Right cardiac atrium (tissue), 5 donors: ENCODE results near the gene SH3PXD2A. TPM values are rescaled to one million over a fixed set of nuclear protein-coding genes. Genes with fewer than 3 reads are reported as not detected.
A peak's percentile ranks its signal among the peaks of the same experiment; 100 is the strongest.

Experiments
- ATAC-seq, 2 donors: fragments of 200-7000 bp; cut with Tn5 transposase; one replicate each; pipeline versions ENCODE4 v1.8.0 to v1.9.1; 2020; ENCODE audit warnings: moderate library complexity in 2 of 2, mild to moderate bottlenecking in 1 of 2
- DNase-seq, 3 donors: peaks; one replicate each; pipeline ENCODE4 v3.0.0-alpha.2; 2020
- H3K27ac ChIP-seq: one replicate; pipeline ENCODE4 v1.5.1; 2013; ENCODE audit warnings: mild to moderate bottlenecking, low read length, control low read depth, moderate library complexity
- H3K27me3 ChIP-seq: one replicate; pipeline ENCODE4 v1.6.1; 2013; ENCODE audit not compliant: control insufficient read depth, insufficient read depth
- H3K4me1 ChIP-seq: one replicate; pipeline ENCODE4 v1.6.1; 2013; ENCODE audit warnings: low read length; ENCODE audit not compliant: control insufficient read depth, insufficient read depth
- H3K4me3 ChIP-seq: one replicate; pipeline ENCODE4 v1.5.1; 2013; ENCODE audit warnings: low read length, control low read depth
- H3K9me3 ChIP-seq: one replicate; pipeline ENCODE4 v1.6.1; 2013; ENCODE audit warnings: low read length; ENCODE audit not compliant: control insufficient read depth
- WGBS: extraction: QIAGEN DNeasy Blood & Tissue Kit; methylation state at CpG from one replicate; pipeline ENCODE4 v1.1.7; 2013; 5-methylcytosine and 5-hydroxymethylcytosine counted together
- intact Hi-C, 4 donors: fragments of 100-400 bp; cut with DNase I; formaldehyde crosslinking; loops; one replicate each; pipeline versions ENCODE4 v1.11.0 to v1.14.0; 2022 to 2023
- polyA plus RNA-seq: library from polyadenylated mRNA; stranded (reverse); fragments of 200-250 nt; gene quantifications from one replicate; pipeline ENCODE4 v1.2.3, GENCODE V29; 2013
- total RNA-seq, 4 donors: library from RNA; stranded (reverse); fragmentation: NEBNext Ultra II Directional; extraction: Animal tissue kit (Norgen Biotek cat#: 25700); gene quantifications; one replicate each; pipeline ENCODE4 v1.2.1, GENCODE V29; 2021
- donor health status: healthy with polysubstance abuse.
- donor health status: DM: no; HTN: yes; CAD: no.
- donor health status: DM: no; HTN: no; CAD: no.
- donor health status: DM: no; HTN: yes; CAD: no; lungs with severe emphysema.
- donor health status: DM: yes; HTN: yes; CAD: no.

SH3PXD2A gene
- total and polyA plus RNA-seq, 5 donors, result 13.5 to 31.7 (median 30.9) TPM

- DNase-seq, result peak; percentile 10 to 68 (median 54)
- Histone ChIP-seq H3K4me1 (peaks cover 21% of the 10 kb centered on the region), H3K27me3 (no peaks in the 10 kb centered on the region), H3K4me3 (no peak overlapping the region), H3K27ac (no peak overlapping the region), H3K9me3 (no peaks in the 10 kb centered on the region)
- intact Hi-C loops, result no loop called here
- 90% methylated on average over 18 of the region's 18 CpGs for WGBS
- no peak for ATAC-seq
These were observed 233.1 kb downstream of the SH3PXD2A start for GRCh38 chr10:103622286-103622685.

- DNase-seq (peak; percentile 24 to 70 (median 66)), ATAC-seq (no peak)
- peaks cover 25% of the 10 kb centered on the region for H3K4me1 ChIP-seq
- WGBS, result 47% methylated on average over 4 of the region's 4 CpGs
- H3K9me3 ChIP-seq, result no peaks in the 10 kb centered on the region
- H3K27ac ChIP-seq, result no peak overlapping the region
- H3K4me3 ChIP-seq, result no peak overlapping the region
- intact Hi-C loops, result no loop called here
- no peaks in the 10 kb centered on the region for H3K27me3 ChIP-seq
These were observed 233.6 kb downstream of the SH3PXD2A start for GRCh38 chr10:103621783-103622125.

GRCh38 chr10:103620891-103621782 lies 234.2 kb downstream of the SH3PXD2A start:
- DNase-seq, result peak; percentile 33 to 63 (median 58)
- Histone ChIP-seq H3K9me3 (no peaks in the 10 kb centered on the region), H3K4me1 (peaks cover 29% of the 10 kb centered on the region), H3K27me3 (no peaks in the 10 kb centered on the region), H3K27ac (no peak overlapping the region), H3K4me3 (no peak overlapping the region)
- ATAC-seq, result no peak
- 79% methylated on average over 15 of the region's 15 CpGs for WGBS
- intact Hi-C loops, result no loop called here

- ATAC-seq (no peak), DNase-seq (peak in 2 of 3 donors; percentile 63 to 68)
- Histone ChIP-seq H3K4me1 (peaks cover 32% of the 10 kb centered on the region), H3K27ac (no peak overlapping the region), H3K4me3 (no peak overlapping the region), H3K27me3 (no peaks in the 10 kb centered on the region), H3K9me3 (no peaks in the 10 kb centered on the region)
- WGBS, result 61% methylated on average over 7 of the region's 7 CpGs
- intact Hi-C loops, result no loop called here
These were observed 235.0 kb downstream of the SH3PXD2A start for GRCh38 chr10:103620352-103620740.

- H3K9me3 ChIP-seq, result no peaks in the 10 kb centered on the region
- no peak overlapping the region for H3K4me3 ChIP-seq
- WGBS, result 70% methylated on average over 22 of the region's 22 CpGs
- no peak for ATAC-seq
- intact Hi-C loops, result no loop called here
- H3K27ac ChIP-seq, result peak overlapping the region; percentile 36
- peak in 1 of 3 donors; percentile 64 for DNase-seq
- no peaks in the 10 kb centered on the region for H3K27me3 ChIP-seq
- H3K4me1 ChIP-seq, result peaks cover 35% of the 10 kb centered on the region
These were observed 235.7 kb downstream of the SH3PXD2A start for GRCh38 chr10:103619424-103620351.

GRCh38 chr10:103618575-103619423 lies 236.6 kb downstream of the SH3PXD2A start:
- Histone ChIP-seq H3K27ac (peak overlapping the region; percentile 36), H3K27me3 (no peaks in the 10 kb centered on the region), H3K9me3 (no peaks in the 10 kb centered on the region), H3K4me3 (no peak overlapping the region), H3K4me1 (peaks cover 35% of the 10 kb centered on the region)
- WGBS, result 37% methylated on average over 19 of the region's 19 CpGs
- intact Hi-C loops, result no loop called here
- DNase-seq (peak; percentile 87 to 94 (median 94)), ATAC-seq (peak; percentile 66 to 76)

GRCh38 chr10:103617602-103618385 lies 237.6 kb downstream of the SH3PXD2A start:
- peak in 2 of 3 donors; percentile 43 to 58 for DNase-seq
- no peak for ATAC-seq
- Histone ChIP-seq H3K9me3 (no peaks in the 10 kb centered on the region), H3K27ac (no peak overlapping the region), H3K4me3 (no peak overlapping the region), H3K27me3 (no peaks in the 10 kb centered on the region), H3K4me1 (peaks cover 35% of the 10 kb centered on the region)
- 81% methylated on average over 13 of the region's 13 CpGs for WGBS
- intact Hi-C loops, result no loop called here

- H3K9me3 ChIP-seq, result no peaks in the 10 kb centered on the region
- no peaks in the 10 kb centered on the region for H3K27me3 ChIP-seq
- WGBS, result 57% methylated on average over 20 of the region's 20 CpGs
- H3K4me1 ChIP-seq, result peaks cover 35% of the 10 kb centered on the region
- intact Hi-C loops, result no loop called here
- H3K27ac ChIP-seq, result no peak overlapping the region
- DNase-seq (peak; percentile 83 to 91 (median 88)), ATAC-seq (peak; percentile 60 to 68)
- H3K4me3 ChIP-seq, result no peak overlapping the region
These were observed 238.4 kb downstream of the SH3PXD2A start for GRCh38 chr10:103616705-103617601.
